IMR-90 (cell line): ENCODE measurements around the gene COL19A1. TPM values are rescaled to one million over a fixed set of nuclear protein-coding genes. Genes with fewer than 3 reads are reported as not detected.

Experiments
- ATAC-seq: fragments of 200-7000 bp; cut with Tn5 transposase; 2 replicates; pipeline ENCODE4 v1.9.1; 2020; ENCODE audit warnings: low read depth, mild to moderate bottlenecking, moderate library complexity
- BruUV-seq: library from RNA; stranded (reverse); fragments of 400-500 nt; replicated peaks from 2 replicates; lab custom pipeline; 2021; lab: Mats Ljungman, UMichigan
- CTCF ChIA-PET: fragments of 300-600 bp; formaldehyde crosslinking; extraction: SDS; loops from one replicate; lab custom pipeline; 2021; ENCODE audit warnings: antibody characterized with exemption; lab: Yijun Ruan, JAX
- POLR2A ChIA-PET: fragments of 300-600 bp; sonication (Branson Sonifier 250); formaldehyde crosslinking; loops from one replicate; lab custom pipeline; 2022; ENCODE audit warnings: antibody characterized with exemption; ENCODE audit not compliant: unreplicated experiment; lab: Charles Lee
- DNase-seq: peaks from one replicate; pipeline ENCODE4 v3.0.0; 2013
- H2AFZ ChIP-seq: replicated peaks from 2 replicates; pipeline ENCODE3; 2013; ENCODE audit warnings: low read length, mild to moderate bottlenecking; ENCODE audit not compliant: poor library complexity
- H2AK5ac ChIP-seq: 2 replicates; pipeline ENCODE4 v1.6.1; 2013; ENCODE audit warnings: low read depth, low read length, inconsistent platforms
- H2AK9ac ChIP-seq: replicated peaks from 2 replicates; pipeline ENCODE3; 2013; ENCODE audit warnings: mild to moderate bottlenecking, low read depth, low read length, moderate library complexity; ENCODE audit not compliant: poor library complexity
- H2BK120ac ChIP-seq: 2 replicates; pipeline ENCODE4 v1.6.1; 2013; ENCODE audit warnings: low read depth, low read length, inconsistent platforms
- H2BK15ac ChIP-seq: 3 replicates; pipeline ENCODE4 v1.6.1; 2013; ENCODE audit warnings: low read depth, low read length, inconsistent platforms
- H2BK20ac ChIP-seq: 2 replicates; pipeline ENCODE4 v1.6.1; 2013; ENCODE audit warnings: low read depth, mild to moderate bottlenecking, inconsistent platforms, low read length, moderate library complexity
- H2BK5ac ChIP-seq: 2 replicates; pipeline ENCODE4 v1.6.1; 2013; ENCODE audit warnings: mild to moderate bottlenecking, low read depth, low read length, inconsistent platforms; ENCODE audit not compliant: poor library complexity, severe bottlenecking
- H3K14ac ChIP-seq: replicated peaks from 2 replicates; pipeline ENCODE4 v1.6.1; 2013; ENCODE audit warnings: low read depth, low read length, inconsistent platforms
- H3K18ac ChIP-seq: 2 replicates; pipeline ENCODE4 v1.6.1; 2013; ENCODE audit warnings: low read depth, low read length, control low read depth
- H3K23ac ChIP-seq: 2 replicates; pipeline ENCODE4 v1.6.1; 2013; ENCODE audit warnings: low read depth, low read length, inconsistent platforms
- H3K27ac ChIP-seq: 2 replicates; pipeline ENCODE4 v1.5.1; 2013; ENCODE audit warnings: mild to moderate bottlenecking, control low read depth, low read length; ENCODE audit not compliant: insufficient read depth
- H3K27me3 ChIP-seq: 2 replicates; pipeline ENCODE4 v1.6.1; 2013; ENCODE audit warnings: low read length; ENCODE audit not compliant: control insufficient read depth, insufficient read depth
- H3K36me3 ChIP-seq: 2 replicates; pipeline ENCODE4 v1.6.1; 2013; ENCODE audit warnings: low read length, mixed read lengths; ENCODE audit not compliant: control insufficient read depth, insufficient read depth
- H3K4ac ChIP-seq: 2 replicates; pipeline ENCODE4 v1.6.1; 2013; ENCODE audit warnings: low read depth, low read length, inconsistent platforms
- H3K4me1 ChIP-seq: 2 replicates; pipeline ENCODE4 v1.6.1; 2013; ENCODE audit warnings: low read length, mixed read lengths; ENCODE audit not compliant: control insufficient read depth, insufficient read depth
- H3K4me2 ChIP-seq: 2 replicates; pipeline ENCODE4 v1.6.1; 2013; ENCODE audit warnings: low read depth, mild to moderate bottlenecking, control low read depth, low read length, moderate library complexity
- H3K4me3 ChIP-seq: 2 replicates; pipeline ENCODE4 v1.5.1; 2013; ENCODE audit warnings: low read depth, mild to moderate bottlenecking, control low read depth, low read length, moderate library complexity; ENCODE audit not compliant: insufficient read depth
- H3K56ac ChIP-seq: 2 replicates; pipeline ENCODE4 v1.6.1; 2013; ENCODE audit warnings: low read length, inconsistent platforms; ENCODE audit not compliant: insufficient read depth; ENCODE audit errors: extremely low read depth
- H3K79me1 ChIP-seq, 2 experiments: 2 replicates each; pipeline ENCODE4 v1.6.1; 2013; ENCODE audit warnings: low read length in 2 of 2, inconsistent platforms in 1 of 2, low read depth in 1 of 2
- H3K9ac ChIP-seq: 2 replicates; pipeline ENCODE4 v1.6.1; 2013; ENCODE audit warnings: low read depth, low read length, control low read depth
- H3K9me1 ChIP-seq: 2 replicates; pipeline ENCODE4 v1.6.1; 2013; ENCODE audit warnings: low read length, inconsistent platforms; ENCODE audit not compliant: insufficient read depth
- H3K9me3 ChIP-seq: 2 replicates; pipeline ENCODE4 v1.6.1; 2013; ENCODE audit warnings: low read length; ENCODE audit not compliant: control insufficient read depth, insufficient read depth
- H4K20me1 ChIP-seq: 2 replicates; pipeline ENCODE4 v1.6.1; 2013; ENCODE audit warnings: low read length, inconsistent platforms; ENCODE audit not compliant: insufficient read depth
- H4K5ac ChIP-seq: 2 replicates; pipeline ENCODE4 v1.6.1; 2013; ENCODE audit warnings: mild to moderate bottlenecking, low read depth, low read length, control low read depth
- H4K8ac ChIP-seq, 2 experiments: 2 replicates each; pipeline ENCODE4 v1.6.1; 2013; ENCODE audit warnings: low read depth in 2 of 2, low read length in 2 of 2, control low read depth in 1 of 2, inconsistent platforms in 1 of 2
- H4K91ac ChIP-seq: 2 replicates; pipeline ENCODE4 v1.6.1; 2013; ENCODE audit warnings: low read depth, low read length, inconsistent platforms; ENCODE audit not compliant: insufficient read depth
- CEBPB ChIP-seq: IDR thresholded peaks from 2 replicates; pipeline ENCODE4 v1.6.1; 2012; ENCODE audit warnings: low read depth, low read length, improper control_type of control experiment
- CTCF ChIP-seq: conservative IDR thresholded peaks from 2 replicates; pipeline ENCODE4 v1.5.1; 2012; ENCODE audit warnings: mild to moderate bottlenecking, low read depth, low read length, improper control_type of control experiment
- MAFK ChIP-seq: IDR thresholded peaks from 2 replicates; pipeline ENCODE4 v1.6.1; 2012; ENCODE audit warnings: low read depth, low read length, improper control_type of control experiment
- MAZ ChIP-seq: IDR thresholded peaks from 2 replicates; pipeline ENCODE4 v1.6.1; 2012; ENCODE audit warnings: low read depth, mild to moderate bottlenecking, low read length, improper control_type of control experiment, moderate library complexity, borderline replicate concordance
- MXI1 ChIP-seq: IDR thresholded peaks from 2 replicates; pipeline ENCODE4 v1.6.1; 2012; ENCODE audit warnings: low read depth, mild to moderate bottlenecking, low read length, moderate library complexity, borderline replicate concordance
- NFE2L2 ChIP-seq: fragments of 150-350 bp; IDR thresholded peaks from 2 replicates; pipeline ENCODE4 v1.6.1; 2016; ENCODE audit warnings: low read depth, mild to moderate bottlenecking, low read length
- POLR2A ChIP-seq: IDR thresholded peaks from 2 replicates; pipeline ENCODE4 v1.6.1; 2012; ENCODE audit warnings: mild to moderate bottlenecking, low read depth, low read length
- RAD21 ChIP-seq: IDR thresholded peaks from 2 replicates; pipeline ENCODE4 v1.6.1; 2012; ENCODE audit warnings: low read length, improper control_type of control experiment
- RCOR1 ChIP-seq: IDR thresholded peaks from 2 replicates; pipeline ENCODE4 v1.6.1; 2012; ENCODE audit warnings: mild to moderate bottlenecking, low read length, improper control_type of control experiment; ENCODE audit not compliant: insufficient replicate concordance
- RFX5 ChIP-seq: IDR thresholded peaks from 2 replicates; pipeline ENCODE4 v1.8.0; 2012; ENCODE audit warnings: low read depth, mild to moderate bottlenecking, low read length, moderate library complexity
- USF2 ChIP-seq: fragments of 150-350 bp; IDR thresholded peaks from 2 replicates; pipeline ENCODE4 v1.6.1; 2017; ENCODE audit warnings: mild to moderate bottlenecking, antibody characterized with exemption, low read length, low read depth
- WGBS, 2 experiments: methylation state at CpG; one replicate each; pipeline versions ENCODE4 v1.1.5 to v1.1.7; 2013; ENCODE audit warnings: missing lambda C conversion rate in 2 of 2; ENCODE audit not compliant: insufficient read length in 1 of 2; ENCODE audit errors: extremely low coverage in 2 of 2; 5-methylcytosine and 5-hydroxymethylcytosine counted together
- dilution Hi-C: fragments of 300-500 bp; cut with HindIII; formaldehyde crosslinking; loops from one replicate; pipeline ENCODE4 v1.14.3; 2018; ENCODE audit warnings: low sequenced_read_pairs; ENCODE audit not compliant: unreplicated experiment
- in situ Hi-C: fragments of 300-500 bp; cut with MboI; formaldehyde crosslinking; loops from 3 replicates; pipeline ENCODE4 v1.14.3; 2019; ENCODE audit warnings: low sequenced_read_pairs, inconsistent platforms, mixed read lengths
- intact Hi-C: fragments of 100-400 bp; cut with micrococcal nuclease; formaldehyde crosslinking; loops from 2 replicates; pipeline ENCODE4 v1.10.0; 2022
- polyA plus RNA-seq, 3 experiments: library from polyadenylated mRNA; depleted of rRNA; stranded (reverse); fragments of >200 nt; gene quantifications; 2 replicates each; pipeline ENCODE4 v1.2.3, GENCODE V29; 2012; ENCODE audit warnings: low replicate concordance in 1 of 3
- total RNA-seq: library from RNA; depleted of rRNA; stranded (reverse); fragments of >200 nt; gene quantifications from 2 replicates; pipeline ENCODE4 v1.2.3, GENCODE V29; 2012

Gene COL19A1
- total and polyA plus RNA-seq, 2 of the 4 experiments (the other 2 are of a cell fraction) = under 0.01 TPM; not detected in 1

GRCh38 chr6:69901361-69901760 is 35.0 kb downstream of the COL19A1 start:
- no peaks in the 10 kb centered on the region for H3K27me3 ChIP-seq
- no peak overlapping the region for H3K9ac ChIP-seq
- H3K4me2 ChIP-seq = no peak overlapping the region
- H3K23ac ChIP-seq = no peak overlapping the region
- no peak overlapping the region for H4K5ac ChIP-seq
- H2BK15ac ChIP-seq = no peak overlapping the region
- H2AK5ac ChIP-seq = no peak overlapping the region
- dilution Hi-C loops = no loop called here
- DNase-seq (no peak), ATAC-seq (no peak)
- no peaks in the 10 kb centered on the region for H4K20me1 ChIP-seq
- H3K14ac ChIP-seq = no peak overlapping the region
- no peaks in the 10 kb centered on the region for H3K4me1 ChIP-seq
- in situ Hi-C loops = no loop called here
- TF ChIP-seq RAD21 (no peak), MAFK (no peak), NFE2L2 (no peak), RCOR1 (no peak), MAZ (no peak), CTCF (no peak), RFX5 (no peak), USF2 (no peak), MXI1 (no peak), CEBPB (no peak), POLR2A (no peak)
- no peak overlapping the region for H3K27ac ChIP-seq
- H2BK20ac ChIP-seq = no peak overlapping the region
- H3K4ac ChIP-seq = no peak overlapping the region
- H3K4me3 ChIP-seq = no peak overlapping the region
- no peak overlapping the region for H4K8ac ChIP-seq
- no peaks in the 10 kb centered on the region for H3K36me3 ChIP-seq
- no peaks in the 10 kb centered on the region for H3K9me3 ChIP-seq
- no peak overlapping the region for H2BK120ac ChIP-seq
- no peak overlapping the region for H4K91ac ChIP-seq
- H2AK9ac ChIP-seq = no peak overlapping the region
- H3K18ac ChIP-seq = no peak overlapping the region
- WGBS, 2 experiments = no CpG with 5 or more reads among the region's 3 CpGs
- POLR2A ChIA-PET = no interaction called here
- CTCF ChIA-PET = no interaction called here
- no peaks in the 10 kb centered on the region for H3K79me1 ChIP-seq
- no TSS peak for BruUV-seq
- no peak overlapping the region for H3K56ac ChIP-seq
- no peaks in the 10 kb centered on the region for H3K9me1 ChIP-seq
- no peak overlapping the region for H2BK5ac ChIP-seq
- intact Hi-C loops = no loop called here
- H2AFZ ChIP-seq = no peak overlapping the region
